CD4-positive, alpha-beta memory T cell (primary cell): ENCODE measurements around the gene HACD2. TPM values are rescaled to one million over a fixed set of nuclear protein-coding genes. Genes with fewer than 3 reads are reported as not detected.
A peak's percentile ranks its signal among the peaks of the same experiment; 100 is the strongest.

Experiments
- CTCF ChIA-PET: fragments of 350-600 bp; sonication (Branson Sonifier 250); formaldehyde crosslinking; loops from one replicate; lab custom pipeline; 2021; ENCODE audit warnings: inconsistent platforms; ENCODE audit not compliant: partially characterized antibody; lab: Charles Lee
- POLR2A ChIA-PET: fragments of 350-600 bp; sonication (Branson Sonifier 250); formaldehyde crosslinking; loops from one replicate; lab custom pipeline; 2021; ENCODE audit not compliant: partially characterized antibody; lab: Charles Lee
- DNase-seq, 5 donors: peaks; one replicate each; pipeline versions ENCODE4 v3.0.0 to v3.0.0-alpha.2; 2020 to 2022; ENCODE audit warnings: mixed read lengths in 1 of 5
- H3K27ac ChIP-seq: one replicate; pipeline ENCODE4 v1.7.0; 2013; ENCODE audit warnings: low read depth, low read length
- H3K27me3 ChIP-seq: 2 replicates; pipeline ENCODE4 v1.7.0; 2013; ENCODE audit warnings: mild to moderate bottlenecking, low read length, moderate library complexity; ENCODE audit not compliant: insufficient read depth
- H3K36me3 ChIP-seq: 2 replicates; pipeline ENCODE4 v1.7.0; 2013; ENCODE audit warnings: mild to moderate bottlenecking, low read length, moderate library complexity; ENCODE audit not compliant: insufficient read depth
- H3K4me1 ChIP-seq: 2 replicates; pipeline ENCODE4 v1.7.0; 2013; ENCODE audit warnings: mild to moderate bottlenecking, low read length, moderate library complexity; ENCODE audit not compliant: insufficient read depth
- H3K4me3 ChIP-seq, 2 donors: one replicate each; pipeline ENCODE4 v1.7.0; 2013; ENCODE audit warnings: low read length in 2 of 2, mild to moderate bottlenecking in 1 of 2
- H3K9me3 ChIP-seq, 2 donors: one replicate each; pipeline ENCODE4 v1.7.0; 2013; ENCODE audit warnings: low read length in 2 of 2, control low read depth in 1 of 2; ENCODE audit not compliant: control insufficient read depth in 1 of 2
- H3K27ac Mint-ChIP-seq, 7 donors: one replicate each; pipeline ENCODE4 v1.8.0; 2020 to 2021; ENCODE audit warnings: mixed read lengths in 7 of 7, mild to moderate bottlenecking in 6 of 7, inconsistent platforms in 3 of 7, moderate library complexity in 3 of 7
- H3K27me3 Mint-ChIP-seq, 2 donors: one replicate each; pipeline ENCODE4 v1.8.0; 2020 to 2021; ENCODE audit warnings: mixed read lengths in 2 of 2
- H3K36me3 Mint-ChIP-seq, 2 donors: one replicate each; pipeline ENCODE4 v1.8.0; 2020 to 2021; ENCODE audit warnings: mixed read lengths in 2 of 2, inconsistent platforms in 1 of 2, mild to moderate bottlenecking in 1 of 2
- H3K4me1 Mint-ChIP-seq, 4 donors: one replicate each; pipeline ENCODE4 v1.8.0; 2020 to 2021; ENCODE audit warnings: mixed read lengths in 4 of 4, mild to moderate bottlenecking in 1 of 4
- H3K4me3 Mint-ChIP-seq, 8 donors: one replicate each; pipeline ENCODE4 v1.8.0; 2020 to 2021; ENCODE audit warnings: mixed read lengths in 8 of 8, mild to moderate bottlenecking in 7 of 8, moderate library complexity in 6 of 8, inconsistent platforms in 3 of 8
- H3K9me3 Mint-ChIP-seq, 8 donors: one replicate each; pipeline ENCODE4 v1.8.0; 2020 to 2021; ENCODE audit warnings: mixed read lengths in 8 of 8, mild to moderate bottlenecking in 5 of 8, inconsistent platforms in 3 of 8, moderate library complexity in 1 of 8
- intact Hi-C: fragments of 100-400 bp; cut with micrococcal nuclease; formaldehyde crosslinking; loops from one replicate; pipeline ENCODE4 v1.15.1; 2023
- polyA plus RNA-seq, 2 donors: library from polyadenylated mRNA; unstranded; fragments of 300-500 nt; fragmentation: Illumina TruSeq; gene quantifications; one replicate each; pipeline ENCODE4 v1.2.3, GENCODE V29; 2021
- total RNA-seq, 2 experiments: library from RNA; stranded (reverse); gene quantifications; one replicate each; pipeline ENCODE4 v1.2.3, GENCODE V29; 2021

HACD2 gene
- total and polyA plus RNA-seq, 4 experiments from 2014 or later, result 26.0 to 38.0 (median 28.2) TPM

GRCh38 chr3:123521179-123521969, 63.5 kb downstream of the HACD2 start:
- Histone ChIP-seq H3K9me3 (no peaks in the 10 kb centered on the region), H3K4me1 (peaks cover 65% of the 10 kb centered on the region), H3K4me3 (no peak overlapping the region), H3K36me3 (no peaks in the 10 kb centered on the region), H3K27me3 (no peaks in the 10 kb centered on the region), H3K27ac (no peak overlapping the region)
- Mint-ChIP-seq H3K36me3 (peaks cover 11 to 32% of the 10 kb centered on the region in 2 donors), H3K9me3 (no peaks in the 10 kb centered on the region), H3K27me3 (no peaks in the 10 kb centered on the region), H3K4me3 (peak overlapping the region in 7 of 8 donors; percentile 15 to 72 (median 42)), H3K27ac (peak overlapping the region; percentile 17 to 90 (median 66)), H3K4me1 (peaks cover 41 to 64% (median 52%) of the 10 kb centered on the region in 4 donors)
- ChIA-PET CTCF (interaction anchor here (1.3 kb wide), 1 partner anchor 30 kb away, joined by 3 read pairs; no protein-coding TSS in a partner anchor), POLR2A (no interaction called here)
- intact Hi-C loops, result no loop called here
- DNase-seq, result peak in 4 of 5 donors; percentile 17 to 29 (median 23)

- Histone ChIP-seq H3K9me3 (no peaks in the 10 kb centered on the region), H3K4me1 (peaks cover 65% of the 10 kb centered on the region), H3K4me3 (no peak overlapping the region), H3K27me3 (no peaks in the 10 kb centered on the region), H3K27ac (no peak overlapping the region), H3K36me3 (no peaks in the 10 kb centered on the region)
- CTCF ChIA-PET, result interaction anchor here (0.8 to 1.3 kb wide), 2 partner anchors 30 to 41 kb away, joined by 3 read pairs; no protein-coding TSS in a partner anchor
- Mint-ChIP-seq H3K36me3 (peaks cover 9 to 25% of the 10 kb centered on the region in 2 donors), H3K9me3 (no peaks in the 10 kb centered on the region), H3K27ac (peak overlapping the region in 2 of 7 donors; percentile 17 to 23), H3K27me3 (no peaks in the 10 kb centered on the region), H3K4me3 (no peak overlapping the region), H3K4me1 (peaks cover 39 to 59% (median 49%) of the 10 kb centered on the region in 4 donors)
- no peak for DNase-seq
- intact Hi-C loops, result no loop called here
- POLR2A ChIA-PET, result no interaction called here
Observed at GRCh38 chr3:123520656-123521055, 64.2 kb downstream of the HACD2 start.

GRCh38 chr3:123518892-123519485, 65.9 kb downstream of the HACD2 start:
- DNase-seq, result no peak
- Mint-ChIP-seq H3K36me3 (peaks cover 8 to 18% of the 10 kb centered on the region in 2 donors), H3K9me3 (no peaks in the 10 kb centered on the region), H3K27me3 (no peaks in the 10 kb centered on the region), H3K4me3 (peak overlapping the region in 1 of 8 donors; percentile 20), H3K27ac (peak overlapping the region in 2 of 7 donors; percentile 49 to 65), H3K4me1 (peaks cover 32 to 43% (median 39%) of the 10 kb centered on the region in 4 donors)
- Histone ChIP-seq H3K4me1 (peaks cover 50% of the 10 kb centered on the region), H3K27ac (no peak overlapping the region), H3K27me3 (no peaks in the 10 kb centered on the region), H3K4me3 (no peak overlapping the region), H3K36me3 (no peaks in the 10 kb centered on the region), H3K9me3 (no peaks in the 10 kb centered on the region)
- ChIA-PET CTCF (no interaction called here), POLR2A (no interaction called here)
- intact Hi-C loops, result no loop called here

- Histone ChIP-seq H3K27me3 (no peaks in the 10 kb centered on the region), H3K36me3 (no peaks in the 10 kb centered on the region), H3K27ac (no peak overlapping the region), H3K4me3 (no peak overlapping the region), H3K4me1 (no peaks in the 10 kb centered on the region), H3K9me3 (no peaks in the 10 kb centered on the region)
- H3K9me3 Mint-ChIP-seq, result no peaks in the 10 kb centered on the region
- POLR2A ChIA-PET, result no interaction called here
- DNase-seq, result no peak
- H3K27me3 Mint-ChIP-seq, result no peaks in the 10 kb centered on the region
- CTCF ChIA-PET, result no interaction called here
- intact Hi-C loops, result no loop called here
- peaks cover 18 to 32% of the 10 kb centered on the region in 2 donors for H3K36me3 Mint-ChIP-seq
- H3K4me3 Mint-ChIP-seq, result no peak overlapping the region
- H3K27ac Mint-ChIP-seq, result no peak overlapping the region
- H3K4me1 Mint-ChIP-seq, result peaks cover 0 to 2% (median 0%) of the 10 kb centered on the region in 4 donors
Observed at GRCh38 chr3:123511726-123512125, 73.1 kb downstream of the HACD2 start.

- Histone ChIP-seq H3K4me3 (no peak overlapping the region), H3K9me3 (no peaks in the 10 kb centered on the region), H3K27ac (no peak overlapping the region), H3K4me1 (no peaks in the 10 kb centered on the region), H3K27me3 (no peaks in the 10 kb centered on the region), H3K36me3 (no peaks in the 10 kb centered on the region)
- POLR2A ChIA-PET, result no interaction called here
- CTCF ChIA-PET, result no interaction called here
- no peak for DNase-seq
- H3K4me3 Mint-ChIP-seq, result no peak overlapping the region
- no peaks in the 10 kb centered on the region for H3K27me3 Mint-ChIP-seq
- peak overlapping the region in 1 of 7 donors; percentile 55 for H3K27ac Mint-ChIP-seq
- H3K4me1 Mint-ChIP-seq, result peaks cover 0 to 2% (median 0%) of the 10 kb centered on the region in 4 donors
- intact Hi-C loops, result no loop called here
- no peaks in the 10 kb centered on the region for H3K9me3 Mint-ChIP-seq
- H3K36me3 Mint-ChIP-seq, result peaks cover 19 to 34% of the 10 kb centered on the region in 2 donors
Observed at GRCh38 chr3:123511084-123511483, 73.8 kb downstream of the HACD2 start.

GRCh38 chr3:123508178-123508577, 76.7 kb downstream of the HACD2 start:
- no peaks in the 10 kb centered on the region for H3K4me1 ChIP-seq
- no peaks in the 10 kb centered on the region for H3K27me3 ChIP-seq
- Mint-ChIP-seq H3K4me1 (peaks cover 0 to 2% (median 0%) of the 10 kb centered on the region in 4 donors), H3K36me3 (peaks cover 26% of the 10 kb centered on the region in 2 donors), H3K27ac (no peak overlapping the region), H3K27me3 (no peaks in the 10 kb centered on the region), H3K4me3 (no peak overlapping the region), H3K9me3 (no peaks in the 10 kb centered on the region)
- DNase-seq, result no peak
- H3K27ac ChIP-seq, result no peak overlapping the region
- no peak overlapping the region for H3K4me3 ChIP-seq
- ChIA-PET POLR2A (no interaction called here), CTCF (no interaction called here)
- no peaks in the 10 kb centered on the region for H3K9me3 ChIP-seq
- H3K36me3 ChIP-seq, result no peaks in the 10 kb centered on the region
- intact Hi-C loops, result no loop called here

- Histone ChIP-seq H3K36me3 (no peaks in the 10 kb centered on the region), H3K9me3 (no peaks in the 10 kb centered on the region), H3K4me1 (no peaks in the 10 kb centered on the region), H3K27me3 (no peaks in the 10 kb centered on the region), H3K4me3 (no peak overlapping the region), H3K27ac (no peak overlapping the region)
- H3K27ac Mint-ChIP-seq, result no peak overlapping the region
- no peak overlapping the region for H3K4me3 Mint-ChIP-seq
- H3K9me3 Mint-ChIP-seq, result no peaks in the 10 kb centered on the region
- no peak for DNase-seq
- H3K36me3 Mint-ChIP-seq, result peaks cover 23 to 25% of the 10 kb centered on the region in 2 donors
- intact Hi-C loops, result no loop called here
- H3K4me1 Mint-ChIP-seq, result peaks cover 0 to 2% (median 0%) of the 10 kb centered on the region in 4 donors
- H3K27me3 Mint-ChIP-seq, result no peaks in the 10 kb centered on the region
- POLR2A ChIA-PET, result no interaction called here
- CTCF ChIA-PET, result interaction anchor here (1.0 to 1.3 kb wide), 2 partner anchors 53 to 179 kb away, joined by 3 read pairs; no protein-coding TSS in a partner anchor
Observed at GRCh38 chr3:123505820-123506219, 79.0 kb downstream of the HACD2 start.
